Endothelial cell of umbilical vein (primary cell): Measurements from ENCODE around the gene PKDREJ.

Experiments used
- CTCF ChIP-seq, 2 donors: IDR thresholded peaks; 1 replicate in 1 of 2; 2 replicates in 1 of 2; pipeline ENCODE4 v1.5.1; 2011; ENCODE audit warnings: low read length in 2 of 2, mild to moderate bottlenecking in 2 of 2, moderate library complexity in 2 of 2, control low read depth in 1 of 2, inconsistent platforms in 1 of 2, low read depth in 1 of 2; ENCODE audit not compliant: insufficient read depth in 1 of 2; ENCODE audit errors: extremely low read depth in 1 of 2
- EZH2 ChIP-seq: IDR thresholded peaks from 2 replicates; pipeline ENCODE4 v1.6.1; 2012; ENCODE audit warnings: borderline replicate concordance, low read depth, mild to moderate bottlenecking, moderate library complexity, low read length, inconsistent platforms; ENCODE audit not compliant: severe bottlenecking
- JUN ChIP-seq: IDR thresholded peaks from 2 replicates; pipeline ENCODE4 v1.6.1; 2011; ENCODE audit warnings: borderline replicate concordance, low read depth; ENCODE audit not compliant: insufficient read length, insufficient read depth
- MYC ChIP-seq: IDR thresholded peaks from one replicate; pipeline ENCODE4 v1.6.1; 2011; ENCODE audit warnings: mild to moderate bottlenecking, low read depth, low read length
- POLR2A ChIP-seq: IDR thresholded peaks from 2 replicates; pipeline ENCODE4 v1.6.1; 2012; ENCODE audit warnings: low read depth, mild to moderate bottlenecking, control low read depth, low read length
- POLR2AphosphoS5 ChIP-seq: IDR thresholded peaks from 2 replicates; pipeline ENCODE4 v1.6.1; 2012; ENCODE audit warnings: low read depth, mild to moderate bottlenecking, control low read depth, low read length, moderate library complexity; ENCODE audit not compliant: insufficient read depth

GRCh38 chr22:46250035-46250782 lies 12.9 kb downstream of the PKDREJ start, which contains the start of gene CDPF1:
- TF ChIP-seq POLR2AphosphoS5 (peak; percentile 93), CTCF (IDR thresholded peaks at IDR 0.05; ENCODE audit: extremely low read depth in 1 of 2, insufficient read depth in 1 of 2, low read depth in 1 of 2, low read length in 2 of 2) (no peak), POLR2A (peak; percentile 89), EZH2 (no peak), MYC (no peak), JUN (no peak)
